SK-N-SH treated with all-trans-retinoic acid at 6 μM for 48 hours (cell line): ENCODE measurements around the gene ECEL1.

Source experiments
- ATAC-seq: fragments of 200-7000 bp; cut with Tn5 transposase; 3 replicates; pipeline ENCODE4 v1.9.1; 2020; ENCODE audit warnings: mild to moderate bottlenecking, moderate library complexity
- CREB5 ChIP-seq: fragments of 250-450 bp; sonication (Bioruptor Pico); IDR thresholded peaks from 2 replicates; pipeline ENCODE4 v1.5.1; 2020; ENCODE audit warnings: low read depth, mild to moderate bottlenecking, moderate library complexity
- CSDC2 ChIP-seq: fragments of 250-450 bp; sonication (Bioruptor Pico); IDR thresholded peaks from 2 replicates; pipeline ENCODE4 v1.5.0; 2020; ENCODE audit warnings: mild to moderate bottlenecking, moderate library complexity
- CSRNP3 ChIP-seq: fragments of 250-450 bp; sonication (Bioruptor Pico); IDR thresholded peaks from 2 replicates; pipeline ENCODE4 v1.5.1; 2021; ENCODE audit warnings: mild to moderate bottlenecking, moderate library complexity
- ESRRG ChIP-seq: fragments of 250-450 bp; sonication (Bioruptor Pico); IDR thresholded peaks from 2 replicates; pipeline ENCODE4 v1.6.1; 2021; ENCODE audit warnings: mild to moderate bottlenecking
- GLIS3 ChIP-seq: fragments of 250-450 bp; sonication (Bioruptor Pico); IDR thresholded peaks from 2 replicates; pipeline ENCODE4 v1.5.0; 2020; ENCODE audit warnings: mild to moderate bottlenecking, moderate library complexity
- ISL1 ChIP-seq: fragments of 250-450 bp; sonication (Bioruptor Pico); IDR thresholded peaks from 2 replicates; pipeline ENCODE4 v2.1.2; 2022; ENCODE audit warnings: mild to moderate bottlenecking, moderate library complexity
- OSR1 ChIP-seq: fragments of 250-450 bp; sonication (Bioruptor Pico); IDR thresholded peaks from 2 replicates; pipeline ENCODE4 v1.8.0; 2022; ENCODE audit warnings: moderate library complexity, mild to moderate bottlenecking, inconsistent platforms
- POU6F1 ChIP-seq: fragments of 250-450 bp; sonication (Bioruptor Pico); IDR thresholded peaks from 2 replicates; pipeline ENCODE4 v1.8.0; 2021; ENCODE audit warnings: low read depth, mild to moderate bottlenecking, moderate library complexity, borderline replicate concordance
- PPARA ChIP-seq: fragments of 250-450 bp; sonication (Bioruptor Pico); IDR thresholded peaks from 2 replicates; pipeline ENCODE4 v1.5.0; 2020; ENCODE audit warnings: mild to moderate bottlenecking, borderline replicate concordance
- RARB ChIP-seq: fragments of 250-450 bp; sonication (Bioruptor Pico); IDR thresholded peaks from 2 replicates; pipeline ENCODE4 v1.8.0; 2021; ENCODE audit warnings: mild to moderate bottlenecking, moderate library complexity
- SNAI2 ChIP-seq: fragments of 250-450 bp; sonication (Bioruptor Pico); IDR thresholded peaks from 2 replicates; pipeline ENCODE4 v1.5.0; 2020; ENCODE audit warnings: mild to moderate bottlenecking, moderate library complexity
- TCF4 ChIP-seq: fragments of 250-450 bp; sonication (Bioruptor Pico); IDR thresholded peaks from 2 replicates; pipeline ENCODE4 v1.8.0; 2021; ENCODE audit warnings: mild to moderate bottlenecking, moderate library complexity, borderline replicate concordance
- TOX ChIP-seq: fragments of 250-450 bp; sonication (Bioruptor Pico); IDR thresholded peaks from 2 replicates; pipeline ENCODE4 v1.8.0; 2021; ENCODE audit warnings: mild to moderate bottlenecking, moderate library complexity, borderline replicate concordance
- TSHZ2 ChIP-seq: fragments of 250-450 bp; sonication (Bioruptor Pico); IDR thresholded peaks from 2 replicates; pipeline ENCODE4 v1.5.0; 2020; ENCODE audit warnings: mild to moderate bottlenecking, moderate library complexity
- ZC3H10 ChIP-seq: fragments of 250-450 bp; sonication (Bioruptor Pico); IDR thresholded peaks from 2 replicates; pipeline ENCODE4 v1.5.1; 2021; ENCODE audit warnings: mild to moderate bottlenecking, moderate library complexity
- ZFP3 ChIP-seq: fragments of 250-450 bp; sonication (Bioruptor Pico); IDR thresholded peaks from 2 replicates; pipeline ENCODE4 v1.5.0; 2020; ENCODE audit warnings: mild to moderate bottlenecking, moderate library complexity
- ZFP30 ChIP-seq: fragments of 450-650 bp; formaldehyde crosslinking; IDR thresholded peaks from 2 replicates; pipeline ENCODE4 v1.5.0; 2022; ENCODE audit warnings: mild to moderate bottlenecking, moderate library complexity
- ZNF565 ChIP-seq: fragments of 450-650 bp; formaldehyde crosslinking; conservative IDR thresholded peaks from 2 replicates; pipeline ENCODE4 v1.5.0; 2020; ENCODE audit warnings: low read depth, mild to moderate bottlenecking, moderate library complexity
- ZNF70 ChIP-seq: fragments of 450-650 bp; formaldehyde crosslinking; IDR thresholded peaks from 2 replicates; pipeline ENCODE4 v1.5.0; 2020; ENCODE audit warnings: mild to moderate bottlenecking, moderate library complexity
- ZNF8 ChIP-seq: fragments of 450-650 bp; formaldehyde crosslinking; IDR thresholded peaks from 2 replicates; pipeline ENCODE4 v1.5.0; 2020; ENCODE audit warnings: mild to moderate bottlenecking, moderate library complexity

Gene ECEL1

GRCh38 chr2:232521098-232521497 is 33.5 kb upstream of the ECEL1 start:
- TF ChIP-seq ZNF8 (CRISPR knock-in tag) (no peak), ZC3H10 (no peak), CREB5 (CRISPR knock-in tag) (no peak), GLIS3 (no peak), RARB (CRISPR knock-in tag) (no peak), ZNF70 (no peak), ISL1 (CRISPR knock-in tag) (no peak), TOX (CRISPR knock-in tag) (no peak), ESRRG (CRISPR knock-in tag) (no peak), POU6F1 (no peak), OSR1 (CRISPR knock-in tag) (no peak), SNAI2 (CRISPR knock-in tag) (no peak)
- no peak for ATAC-seq

- TF ChIP-seq ZFP3 (CRISPR knock-in tag) (no peak), CSRNP3 (no peak)
- no peak for ATAC-seq
Observed at GRCh38 chr2:232520489-232520888, 32.9 kb upstream of the ECEL1 start.

GRCh38 chr2:232519581-232520438 is 32.2 kb upstream of the ECEL1 start, which contains the start of gene PRSS56:
Gene PRSS56 (plus strand): TSS chr2:232520388. CDS start chr2:232520599, 211 bp downstream.
- ATAC-seq = no peak
- TF ChIP-seq ZFP3 (CRISPR knock-in tag) = no peak
- TF ChIP-seq CREB5 (CRISPR knock-in tag) = no peak

GRCh38 chr2:232518844-232519243 is 31.2 kb upstream of the ECEL1 start:
- no peak for TF ChIP-seq TCF4 (CRISPR knock-in tag)
- no peak for TF ChIP-seq RARB (CRISPR knock-in tag)
- TF ChIP-seq ZNF8 (CRISPR knock-in tag) = no peak
- TF ChIP-seq PPARA (CRISPR knock-in tag) = no peak
- no peak for TF ChIP-seq ZNF70
- TF ChIP-seq CSDC2 (CRISPR knock-in tag) = no peak
- no peak for TF ChIP-seq TSHZ2 (CRISPR knock-in tag)
- no peak for TF ChIP-seq ISL1 (CRISPR knock-in tag)
- TF ChIP-seq ZFP3 (CRISPR knock-in tag) = no peak
- no peak for TF ChIP-seq CREB5 (CRISPR knock-in tag)
- TF ChIP-seq OSR1 (CRISPR knock-in tag) = no peak
- no peak for TF ChIP-seq ZNF565 (CRISPR knock-in tag)
- no peak for TF ChIP-seq ZFP30
- ATAC-seq = no peak
